ENCODE results near the gene CD46.

GRCh38 chr1:207810173-207810572, 58.3 kb downstream of the CD46 start:
- no peak for TF ChIP-seq CTCF (IDR thresholded peaks at IDR 0.05)
- no peak for TF ChIP-seq POLR2A (IDR thresholded peaks at IDR 0.05)

Data from testis (tissue), 2 donors.